IPS DF 6.9 (cell line): ENCODE data around the gene RMRP.
"Not testable (repeated sequence)": the region's sequence is repeated elsewhere in the genome, so short reads cannot be mapped to it uniquely, and the experiment has no call there.

ENCODE experiments used
- DNase-seq: peaks from one replicate; pipeline ENCODE4 v3.0.0-alpha.2; 2013; ENCODE audit warnings: low read depth, low spot score
- H3K27ac ChIP-seq: one replicate; pipeline ENCODE4 v1.5.1; 2013; ENCODE audit warnings: low read length, control low read depth
- H3K27me3 ChIP-seq: 2 replicates; pipeline ENCODE4 v1.6.1; 2013; ENCODE audit warnings: mild to moderate bottlenecking, low read length; ENCODE audit not compliant: control insufficient read depth, insufficient read depth
- H3K36me3 ChIP-seq: 2 replicates; pipeline ENCODE4 v1.6.1; 2013; ENCODE audit warnings: low read length; ENCODE audit not compliant: control insufficient read depth, insufficient read depth
- H3K4me1 ChIP-seq: 2 replicates; pipeline ENCODE4 v1.6.1; 2013; ENCODE audit warnings: low read length; ENCODE audit not compliant: control insufficient read depth, insufficient read depth
- H3K4me3 ChIP-seq: 2 replicates; pipeline ENCODE4 v1.5.1; 2013; ENCODE audit warnings: mild to moderate bottlenecking, low read length
- H3K9me3 ChIP-seq: 2 replicates; pipeline ENCODE4 v1.6.1; 2013; ENCODE audit warnings: low read length, inconsistent platforms; ENCODE audit not compliant: control insufficient read depth, insufficient read depth
- WGBS: extraction: QIAGEN DNeasy Blood & Tissue Kit; methylation state at CpG from one replicate; pipeline ENCODE4 v1.1.7; 2013; ENCODE audit warnings: mixed read lengths, missing lambda C conversion rate; ENCODE audit not compliant: insufficient read length, insufficient coverage; 5-methylcytosine and 5-hydroxymethylcytosine counted together

Gene RMRP

DNA sequence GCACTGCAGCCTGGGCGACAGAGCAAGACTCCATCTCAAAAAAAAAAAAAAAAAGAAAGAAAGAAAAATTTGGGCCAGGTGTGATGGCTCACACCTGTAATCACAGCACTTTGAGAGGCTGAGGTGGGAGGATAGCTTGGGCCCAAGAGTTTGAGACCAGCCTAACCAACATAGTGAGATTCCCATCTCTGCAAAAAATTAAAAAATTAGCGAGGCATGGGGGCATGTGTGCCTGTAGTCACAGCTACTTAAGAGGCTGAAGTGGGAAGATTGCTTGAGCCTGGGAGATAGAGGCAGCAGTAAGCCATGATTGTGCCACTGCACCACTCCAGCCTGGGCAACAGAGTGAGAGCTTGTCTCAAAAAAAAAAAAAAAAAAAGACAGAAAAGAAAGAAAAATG lies 4.2 kb downstream of the RMRP start:
- DNase-seq = no peak
- Histone ChIP-seq H3K27me3 (no peaks in the 10 kb centered on the region), H3K4me3 (no peak overlapping the region), H3K4me1 (peaks cover 8% of the 10 kb centered on the region), H3K36me3 (no peaks in the 10 kb centered on the region), H3K9me3 (no peaks in the 10 kb centered on the region), H3K27ac (no peak overlapping the region)
- WGBS = no CpG with 5 or more reads among the region's 2 CpGs

DNA sequence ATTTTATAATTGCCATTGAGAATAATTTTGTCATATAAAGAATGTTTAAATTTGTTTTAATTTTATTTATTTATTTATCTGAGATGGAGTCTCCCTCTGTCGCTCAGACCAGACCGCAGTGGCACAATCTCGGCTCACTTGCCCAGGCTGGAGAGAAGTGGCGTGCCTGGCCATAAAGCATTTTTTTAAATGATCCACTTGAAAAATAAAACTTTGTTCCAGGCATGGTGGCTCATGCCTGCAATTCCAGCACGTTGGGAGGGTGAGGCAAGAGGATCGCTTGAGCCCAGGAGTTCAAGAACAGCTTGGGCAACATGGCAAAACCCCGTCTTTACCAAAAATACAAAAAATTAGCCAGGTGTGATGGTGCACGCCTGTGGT lies 5.0 kb downstream of the RMRP start:
- WGBS = no CpG with 5 or more reads among the region's 8 CpGs
- DNase-seq = no peak
- no peaks in the 10 kb centered on the region for H3K27me3 ChIP-seq
- H3K4me1 ChIP-seq = peaks cover 8% of the 10 kb centered on the region
- no peaks in the 10 kb centered on the region for H3K9me3 ChIP-seq
- no peaks in the 10 kb centered on the region for H3K36me3 ChIP-seq
- H3K27ac ChIP-seq = no peak overlapping the region
- no peak overlapping the region for H3K4me3 ChIP-seq

DNA sequence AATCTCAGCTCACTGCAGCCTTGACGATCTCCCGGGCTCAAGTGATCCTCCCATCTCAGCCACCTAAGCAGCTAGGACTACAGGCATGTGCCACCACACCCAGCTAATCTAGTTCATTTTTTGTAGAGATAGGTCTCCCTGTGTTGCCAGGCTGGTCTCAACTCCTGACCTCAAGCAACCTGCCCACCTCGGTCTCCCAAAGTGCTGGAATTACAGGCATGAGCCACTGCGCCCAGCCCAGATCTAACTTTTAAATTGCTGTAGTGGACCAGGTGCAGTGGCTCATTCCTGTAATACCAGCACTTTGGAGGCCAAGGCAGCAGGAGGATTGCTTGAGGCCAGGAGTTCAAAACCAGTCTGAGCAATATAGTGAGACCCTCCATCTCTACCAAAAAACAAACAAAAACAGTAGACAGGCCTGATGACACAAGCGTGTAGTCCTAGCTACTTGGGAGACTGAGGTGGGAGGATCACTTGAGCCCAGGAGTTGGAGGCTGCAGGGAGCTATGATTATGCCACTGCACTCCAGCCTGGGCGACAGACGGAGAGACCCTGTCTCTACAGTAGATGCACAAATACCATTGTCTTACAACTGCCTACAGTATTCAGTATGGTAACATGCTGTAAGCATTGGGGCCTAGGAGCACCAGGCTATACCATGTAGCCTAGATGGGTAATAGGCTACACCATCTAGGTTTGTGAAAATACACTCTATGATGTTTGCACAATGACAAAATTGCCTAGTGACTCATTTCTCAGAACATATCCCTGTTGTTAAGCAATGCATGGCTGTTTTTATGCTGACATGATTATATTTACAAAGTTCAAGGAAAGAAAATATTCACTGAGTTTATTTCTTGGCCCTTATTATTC lies 5.6 kb downstream of the RMRP start:
- H3K4me1 ChIP-seq = peaks cover 8% of the 10 kb centered on the region
- no peaks in the 10 kb centered on the region for H3K27me3 ChIP-seq
- H3K9me3 ChIP-seq = no peaks in the 10 kb centered on the region
- no peaks in the 10 kb centered on the region for H3K36me3 ChIP-seq
- WGBS = no CpG with 5 or more reads among the region's 7 CpGs
- no peak for DNase-seq
- no peak overlapping the region for H3K4me3 ChIP-seq
- no peak overlapping the region for H3K27ac ChIP-seq

DNA sequence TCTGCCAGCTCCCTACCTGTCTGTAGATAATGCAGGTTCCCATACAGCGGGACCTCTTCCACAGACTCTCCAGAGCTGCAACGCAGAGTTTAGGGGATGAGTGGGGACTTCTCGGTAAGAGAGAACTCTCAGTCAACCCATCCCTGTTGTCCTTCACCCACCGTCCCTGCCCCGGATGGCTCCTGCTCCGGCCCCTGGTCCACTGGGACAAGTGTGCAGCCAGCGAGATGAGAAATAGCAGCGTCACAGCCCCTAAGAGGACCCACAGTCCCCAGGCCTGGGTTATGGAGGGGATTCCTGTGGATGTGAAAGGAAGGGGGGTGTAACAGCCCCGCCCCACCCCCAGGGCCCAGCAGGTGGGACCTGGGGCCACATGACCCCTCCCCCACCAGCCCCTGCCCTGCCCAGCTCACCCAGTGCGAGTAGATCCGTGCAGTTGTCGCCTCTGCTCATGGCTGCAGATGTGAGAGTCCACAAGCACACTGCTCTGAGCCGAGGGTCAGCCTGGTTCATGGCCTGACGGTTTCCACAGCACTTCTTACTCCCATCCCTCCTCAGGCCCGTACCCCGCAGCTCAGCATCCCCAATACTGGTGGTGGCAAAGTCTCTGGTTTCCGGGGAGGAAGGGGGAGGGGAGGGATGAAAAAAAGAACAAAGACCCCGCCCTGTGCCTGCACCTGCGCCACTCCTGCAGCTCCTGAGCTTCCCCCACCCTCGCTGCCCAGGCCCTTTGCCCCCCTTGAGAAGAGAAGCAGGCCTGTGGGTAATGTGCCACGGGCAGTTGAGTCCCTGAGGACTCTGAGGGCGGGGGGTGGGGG lies 7.3 kb downstream of the RMRP start, which contains the start of gene SIT1:
TSS of gene SIT1 (minus strand) at position 591 of the 818 bp plus-strand sequence. CDS start at position 513, 78 bp downstream.
- H3K9me3 ChIP-seq = no peaks in the 10 kb centered on the region
- no peaks in the 10 kb centered on the region for H3K27me3 ChIP-seq
- no peak for DNase-seq
- H3K27ac ChIP-seq = no peak within 1 kb of the TSS
- no peak within 1 kb of the TSS for H3K4me3 ChIP-seq
- H3K4me1 ChIP-seq = peaks cover 8% of the 10 kb centered on the region
- H3K36me3 ChIP-seq = no peaks in the 10 kb centered on the region
- no CpG with 5 or more reads among the region's 22 CpGs for WGBS

DNA sequence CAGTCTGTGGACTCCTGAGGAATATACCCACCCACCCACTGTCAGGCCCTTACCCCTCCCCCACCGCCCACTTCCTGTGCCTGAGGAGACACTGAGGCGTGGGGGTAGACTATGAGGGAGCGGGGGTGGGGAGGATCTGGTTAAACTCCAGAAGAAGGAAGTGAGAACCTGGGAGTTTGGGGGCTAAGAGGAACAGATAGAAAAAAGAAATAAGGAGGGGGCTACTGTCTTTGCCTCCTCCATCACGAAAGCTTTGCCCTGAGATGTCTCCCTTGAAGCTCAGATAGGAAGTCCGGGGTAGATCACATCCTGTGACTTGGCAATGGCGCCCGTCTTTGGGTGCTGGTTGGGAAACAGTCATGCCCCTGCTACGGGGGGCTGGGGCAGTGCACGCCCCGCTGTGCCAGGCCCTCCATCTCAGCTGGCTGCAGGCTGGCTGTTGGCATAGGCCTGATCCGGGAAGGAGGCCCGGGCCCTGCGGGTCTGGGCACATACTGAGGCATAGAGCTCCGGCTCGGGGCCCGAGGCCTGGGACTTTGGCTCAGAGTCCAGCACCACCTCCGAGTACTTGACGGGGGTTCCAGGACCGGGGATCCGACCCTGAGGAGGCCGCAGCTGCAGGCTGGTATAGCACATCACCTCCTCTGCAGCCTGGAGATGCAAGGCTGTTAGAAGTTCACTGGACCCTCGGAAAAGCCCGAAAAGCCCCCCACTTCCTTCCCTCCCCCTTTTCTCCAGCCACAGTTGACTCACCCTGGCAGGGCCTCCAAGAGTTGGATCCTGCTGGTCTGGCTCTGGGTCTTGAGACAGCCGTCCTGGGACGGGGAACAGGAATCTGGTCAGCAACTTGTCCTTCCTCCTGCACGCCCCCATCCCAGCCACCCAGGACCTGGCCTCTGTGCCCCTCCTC lies 8.1 kb downstream of the RMRP start:
- H3K36me3 ChIP-seq = no peaks in the 10 kb centered on the region
- no CpG with 5 or more reads among the region's 26 CpGs for WGBS
- no peak for DNase-seq
- H3K4me3 ChIP-seq = no peak overlapping the region
- peaks cover 8% of the 10 kb centered on the region for H3K4me1 ChIP-seq
- no peak overlapping the region for H3K27ac ChIP-seq
- H3K9me3 ChIP-seq = no peaks in the 10 kb centered on the region
- H3K27me3 ChIP-seq = no peaks in the 10 kb centered on the region

DNA sequence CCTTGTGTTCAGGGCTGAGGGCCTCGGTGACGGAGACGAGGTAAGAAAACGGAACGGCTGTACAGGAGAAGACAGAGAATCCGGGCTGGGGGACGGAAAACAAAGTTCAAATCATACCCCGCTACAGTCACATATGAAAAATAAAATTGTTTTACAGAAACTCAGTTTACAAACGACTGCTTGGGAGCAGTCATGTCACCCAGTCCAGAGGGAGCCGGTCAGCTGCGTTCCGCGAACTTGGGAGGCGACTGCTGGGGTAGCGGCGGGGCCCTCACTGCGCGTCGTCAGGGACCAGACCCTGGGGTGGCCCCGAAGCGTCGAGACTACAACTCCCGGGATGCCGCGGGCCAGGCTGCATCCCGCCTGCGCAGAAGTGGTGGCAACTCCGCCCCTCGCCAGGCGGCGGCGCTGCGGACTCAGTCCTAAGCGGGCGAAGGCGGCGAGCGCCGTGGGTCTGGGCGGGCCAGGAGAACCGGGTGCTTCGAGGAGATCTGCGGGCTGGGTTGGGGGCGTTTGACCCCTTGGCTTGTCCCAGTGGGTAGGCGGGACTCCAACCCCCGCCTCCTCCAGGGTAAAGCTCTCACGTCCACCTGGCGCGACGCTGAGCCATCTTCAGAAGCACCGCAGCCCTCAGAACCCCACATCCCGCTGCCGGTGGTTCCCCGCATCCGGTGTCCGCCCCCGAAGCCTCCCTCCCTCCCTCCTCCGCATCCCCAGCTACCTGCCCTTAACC lies 11.1 kb downstream of the RMRP start:
- Histone ChIP-seq H3K4me1 (peaks cover 8% of the 10 kb centered on the region), H3K36me3 (no peaks in the 10 kb centered on the region), H3K27me3 (no peaks in the 10 kb centered on the region), H3K4me3 (peak overlapping the region; percentile 62; the same call in 1 of the 2 replicates), H3K27ac (no peak overlapping the region), H3K9me3 (no peaks in the 10 kb centered on the region)
- no CpG with 5 or more reads among the region's 58 CpGs for WGBS
- peak; percentile 86 for DNase-seq

DNA sequence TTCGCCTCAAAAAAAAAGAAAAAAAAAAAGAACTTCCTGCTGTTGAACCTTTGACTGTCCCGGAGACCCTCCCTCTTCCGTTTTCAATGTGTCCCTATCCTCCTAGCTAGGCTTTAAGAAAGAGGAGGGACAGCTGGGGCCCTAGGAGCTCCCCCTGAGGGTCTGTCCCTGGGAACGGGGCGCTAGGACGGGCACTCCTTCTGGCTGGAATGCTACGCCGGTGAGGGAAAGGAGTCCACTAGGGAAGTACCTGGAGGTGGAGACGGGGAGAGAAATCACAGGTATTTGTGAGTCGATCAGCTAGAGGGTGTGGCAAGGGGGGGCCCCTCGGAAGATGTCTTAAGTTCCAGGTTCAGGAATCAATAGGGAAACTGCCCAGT lies 11.7 kb downstream of the RMRP start:
- no peak for DNase-seq
- Histone ChIP-seq H3K4me3 (peak overlapping the region; percentile 62; the same call in 1 of the 2 replicates), H3K27me3 (no peaks in the 10 kb centered on the region), H3K4me1 (peaks cover 8% of the 10 kb centered on the region), H3K27ac (no peak overlapping the region), H3K36me3 (no peaks in the 10 kb centered on the region), H3K9me3 (no peaks in the 10 kb centered on the region)
- no CpG with 5 or more reads among the region's 11 CpGs for WGBS

DNA sequence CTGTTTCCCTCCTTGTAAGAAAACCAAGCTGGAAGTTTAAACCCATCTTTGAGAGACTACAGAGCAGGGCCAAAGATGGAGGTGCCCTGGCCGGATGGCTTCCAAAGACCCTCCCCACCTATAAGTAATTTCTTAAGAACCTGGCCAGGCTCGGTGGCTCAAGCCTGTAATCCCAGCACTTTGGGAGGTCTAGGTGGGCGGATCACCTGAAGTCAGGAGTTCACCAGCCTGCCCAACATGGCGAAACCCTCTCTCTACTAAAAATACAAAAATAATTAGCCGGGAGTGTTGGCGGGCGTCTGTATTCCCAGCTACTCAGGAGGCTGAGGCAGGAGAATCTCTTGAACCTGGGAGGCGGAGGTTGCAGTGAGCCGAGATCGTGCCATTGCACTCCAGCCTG lies 12.1 kb downstream of the RMRP start:
- H3K27ac ChIP-seq, H3K9me3 ChIP-seq, H3K4me1 ChIP-seq, H3K36me3 ChIP-seq, DNase-seq, H3K27me3 ChIP-seq: not testable (repeated sequence)
- peak overlapping the region; percentile 62; the same call in 1 of the 2 replicates for H3K4me3 ChIP-seq
- WGBS = no CpG with 5 or more reads among the region's 10 CpGs

DNA sequence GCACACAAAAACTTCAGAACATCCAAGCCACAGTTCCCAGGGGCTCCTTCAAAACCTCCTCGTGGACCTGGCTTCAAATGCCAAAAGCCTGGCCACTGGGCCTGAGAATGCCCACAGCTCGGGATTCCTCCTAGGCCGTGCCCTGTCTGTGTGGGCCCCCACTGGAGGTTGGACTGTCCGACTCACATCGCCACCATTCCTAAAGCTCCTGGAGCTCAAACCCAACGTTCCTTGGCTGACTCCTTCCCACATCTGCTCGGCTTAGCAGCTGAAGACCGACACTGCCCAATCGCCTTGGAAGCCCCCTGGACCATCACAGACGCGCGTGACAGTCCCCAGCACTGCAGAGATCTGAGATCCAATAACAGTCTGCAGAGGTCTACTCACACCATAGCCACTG lies 14.8 kb downstream of the RMRP start:
- H3K27me3 ChIP-seq = no peaks in the 10 kb centered on the region
- no peak for DNase-seq
- H3K9me3 ChIP-seq = no peaks in the 10 kb centered on the region
- no peaks in the 10 kb centered on the region; the same call in 1 of the 2 replicates for H3K4me1 ChIP-seq
- no peaks in the 10 kb centered on the region for H3K36me3 ChIP-seq
- no peak overlapping the region for H3K4me3 ChIP-seq
- no peak overlapping the region for H3K27ac ChIP-seq
- no CpG with 5 or more reads among the region's 12 CpGs for WGBS
